ENCODE measurements around the gene WWTR1. TPM values are rescaled to one million over a fixed set of nuclear protein-coding genes. Genes with fewer than 3 reads are reported as not detected.

The WWTR1 gene
- polyA plus RNA-seq, 1 experiment = 119 TPM

DNA sequence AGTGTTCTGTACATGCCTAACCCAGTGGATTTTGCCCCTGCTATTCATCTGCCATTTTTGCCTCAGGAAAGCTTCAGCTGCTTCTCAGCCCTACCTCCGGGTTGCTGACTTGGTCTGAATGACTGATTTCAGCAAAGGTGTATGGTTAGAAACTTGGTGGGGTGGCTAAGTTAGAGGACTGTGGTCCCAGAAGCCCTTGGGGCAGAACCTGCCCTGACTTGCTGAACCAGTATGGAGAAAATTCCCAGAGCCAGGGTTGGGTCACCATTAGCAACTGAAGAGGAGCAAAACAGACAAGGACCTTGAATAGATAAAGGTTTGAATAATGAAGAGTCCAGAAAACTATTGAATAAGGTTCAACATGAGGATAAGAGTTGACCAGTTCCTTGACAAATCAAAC lies 6.1 kb upstream of the WWTR1 start:
- Histone ChIP-seq H3K27me3 (ENCODE audit: control insufficient read depth, insufficient read depth, low read length) (no peaks in the 10 kb centered on the region), H3K4me3 (ENCODE audit: low read depth, low read length) (no peak overlapping the region), H3K36me3 (ENCODE audit: control insufficient read depth, insufficient read depth, low read length) (no peaks in the 10 kb centered on the region)
- CTCF ChIA-PET = no interaction called here
- POLR2A ChIA-PET = no interaction called here
- no peak for DNase-seq (ENCODE audit: low read depth)
- no peak for TF ChIP-seq CTCF (IDR thresholded peaks at IDR 0.05; ENCODE audit: insufficient read depth, low read depth, low read length)

DNA sequence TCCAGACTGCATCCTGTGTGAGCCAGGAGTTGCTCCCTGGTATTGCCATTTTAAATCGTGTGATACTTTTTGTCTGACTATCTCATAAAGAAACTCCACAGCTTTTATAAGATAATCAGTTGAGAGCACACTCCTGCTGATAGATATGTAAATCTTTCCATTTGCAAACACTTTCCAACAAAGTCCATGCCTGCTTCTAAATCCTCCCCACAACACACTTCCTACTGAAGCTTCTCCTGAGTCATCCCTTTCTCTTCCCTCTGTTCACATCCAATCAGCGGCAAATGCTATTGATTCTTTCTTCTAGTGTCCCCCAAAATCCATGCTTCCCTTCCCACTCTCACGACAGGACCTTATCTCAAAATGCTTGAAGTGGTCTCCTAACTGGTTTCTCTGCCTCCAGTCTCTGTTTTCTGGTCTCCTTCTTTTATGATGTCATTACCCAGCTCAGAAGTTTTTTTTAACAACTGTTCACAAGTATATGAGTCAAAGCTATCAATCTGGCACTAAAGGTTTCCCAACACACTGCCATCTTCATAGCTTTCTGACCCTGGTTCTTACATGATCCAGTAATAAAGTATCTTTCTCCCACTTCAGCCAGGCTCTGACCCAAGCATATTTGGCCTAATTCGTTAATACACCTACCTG lies 4.5 kb upstream of the WWTR1 start:
- CTCF ChIA-PET = interaction anchor here (0.6 to 1.0 kb wide), 2 partner anchors 11 to 138 kb away, joined by 3 to 4 read pairs; no protein-coding TSS in a partner anchor
- no peak for TF ChIP-seq CTCF (IDR thresholded peaks at IDR 0.05; ENCODE audit: insufficient read depth, low read depth, low read length)
- POLR2A ChIA-PET = no interaction called here
- H3K27me3 ChIP-seq (ENCODE audit: control insufficient read depth, insufficient read depth, low read length) = no peaks in the 10 kb centered on the region
- no peaks in the 10 kb centered on the region for H3K36me3 ChIP-seq (ENCODE audit: control insufficient read depth, insufficient read depth, low read length)
- no peak overlapping the region for H3K4me3 ChIP-seq (ENCODE audit: low read depth, low read length)
- no peak for DNase-seq (ENCODE audit: low read depth)

DNA sequence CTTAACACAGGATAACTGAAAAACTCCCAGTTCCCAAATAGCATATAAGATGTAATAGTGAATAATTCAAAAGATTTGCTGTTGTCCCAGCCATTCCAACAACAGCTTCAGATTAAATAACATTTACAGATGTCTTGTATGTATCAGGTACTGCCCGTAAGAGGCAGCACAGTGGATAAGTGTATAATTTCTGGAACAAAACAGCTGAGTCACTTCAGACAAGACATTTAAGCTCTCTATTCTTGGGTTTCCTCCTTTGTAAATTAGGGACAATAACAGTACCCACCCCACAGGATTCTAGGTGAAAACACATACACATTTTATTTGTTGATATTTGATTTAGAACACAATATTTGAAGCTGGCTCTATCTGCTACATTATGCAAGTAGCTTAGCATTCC lies 2.6 kb upstream of the WWTR1 start:
- Histone ChIP-seq H3K36me3 (ENCODE audit: control insufficient read depth, insufficient read depth, low read length) (no peaks in the 10 kb centered on the region), H3K27me3 (ENCODE audit: control insufficient read depth, insufficient read depth, low read length) (no peaks in the 10 kb centered on the region), H3K4me3 (ENCODE audit: low read depth, low read length) (no peak overlapping the region)
- DNase-seq (ENCODE audit: low read depth) = no peak
- ChIA-PET CTCF (interaction anchor here (0.6 to 1.1 kb wide), 6 partner anchors 9 to 133 kb away, joined by 3 to 4 read pairs (median 3); no protein-coding TSS in a partner anchor), POLR2A (interaction anchor here (0.6 kb wide), 1 partner anchor 106 kb away, joined by 4 read pairs; no protein-coding TSS in a partner anchor)
- TF ChIP-seq CTCF (IDR thresholded peaks at IDR 0.05; ENCODE audit: insufficient read depth, low read depth, low read length) = no peak

- no peak for DNase-seq (ENCODE audit: low read depth)
- Histone ChIP-seq H3K27me3 (ENCODE audit: control insufficient read depth, insufficient read depth, low read length) (no peaks in the 10 kb centered on the region), H3K4me3 (ENCODE audit: low read depth, low read length) (peak overlapping the region; percentile 60), H3K36me3 (ENCODE audit: control insufficient read depth, insufficient read depth, low read length) (no peaks in the 10 kb centered on the region)
- TF ChIP-seq CTCF (IDR thresholded peaks at IDR 0.05; ENCODE audit: insufficient read depth, low read depth, low read length) = no peak
- POLR2A ChIA-PET = no interaction called here
- CTCF ChIA-PET = interaction anchor here (0.8 to 2.6 kb wide), 8 partner anchors 11 to 149 kb away, joined by 3 to 19 read pairs (median 3); no protein-coding TSS in a partner anchor
These were observed 1.1 kb upstream of the WWTR1 start for GRCh38 chr3:149658744-149659497.

DNA sequence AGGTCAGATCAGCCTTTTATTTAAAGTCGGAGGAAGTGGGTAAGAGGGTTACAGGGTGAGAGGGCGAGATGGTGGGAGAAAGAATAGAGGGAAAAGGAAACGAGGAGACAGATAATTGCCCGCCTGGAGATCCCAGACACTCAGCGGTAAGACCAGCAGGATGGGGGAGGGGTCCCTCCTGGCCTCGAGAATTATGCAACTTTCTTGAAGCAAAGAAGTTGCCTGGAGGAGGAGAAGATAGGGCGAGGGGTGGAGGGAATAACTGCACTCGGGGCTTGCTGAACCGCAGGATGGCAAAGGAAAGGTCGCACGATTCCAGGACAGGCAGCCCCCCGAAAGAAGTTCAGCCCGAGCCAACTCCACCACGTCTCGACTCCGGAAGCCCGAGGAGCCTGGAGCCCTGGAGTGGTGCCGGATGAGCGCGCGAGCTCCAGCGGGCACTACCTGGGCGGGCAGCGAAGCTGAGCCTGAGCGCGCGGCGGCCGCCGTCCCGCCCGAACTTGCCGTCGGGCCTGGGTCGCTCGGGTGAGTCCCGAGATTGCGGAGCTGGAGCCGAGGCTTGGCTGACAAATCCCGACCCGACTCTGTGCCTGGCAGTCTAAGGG lies 402 bp downstream of the WWTR1 start:
- peak overlapping the region; percentile 60 for H3K4me3 ChIP-seq (ENCODE audit: low read depth, low read length)
- TF ChIP-seq CTCF (IDR thresholded peaks at IDR 0.05; ENCODE audit: insufficient read depth, low read depth, low read length) = no peak
- H3K27me3 ChIP-seq (ENCODE audit: control insufficient read depth, insufficient read depth, low read length) = no peaks in the 10 kb centered on the region
- H3K36me3 ChIP-seq (ENCODE audit: control insufficient read depth, insufficient read depth, low read length) = no peaks in the 10 kb centered on the region
- CTCF ChIA-PET = interaction anchor here (0.7 to 2.6 kb wide), 14 partner anchors 12 to 155 kb away, joined by 3 to 19 read pairs (median 3); no protein-coding TSS in a partner anchor
- POLR2A ChIA-PET = interaction anchor here (0.7 to 1.1 kb wide), 6 partner anchors 9 to 117 kb away, joined by 3 to 5 read pairs (median 4); no protein-coding TSS in a partner anchor
- no peak for DNase-seq (ENCODE audit: low read depth)
